Small intestine (tissue), 7 donors: ENCODE results near the gene HLA-DMA. TPM values are rescaled to one million over a fixed set of nuclear protein-coding genes. Genes with fewer than 3 reads are reported as not detected.
A peak's percentile ranks its signal among the peaks of the same experiment; 100 is the strongest.

ENCODE experiments used
- DNase-seq, 2 donors: peaks; one replicate each; pipeline versions ENCODE4 v3.0.0 to v3.0.0-alpha.2; 2013
- FAIRE-seq: peaks from 2 replicates; lab custom pipeline; 2012; peaks lifted over from hg19 to GRCh38; lab: Jason Lieb, UNC
- H3K27ac ChIP-seq, 3 donors: one replicate each; pipeline ENCODE4 v1.5.1; 2013; ENCODE audit warnings: low read length in 2 of 3, mild to moderate bottlenecking in 2 of 3, control low read depth in 1 of 3, inconsistent platforms in 1 of 3, low read depth in 1 of 3, moderate library complexity in 1 of 3
- H3K27me3 ChIP-seq, 3 donors: one replicate each; pipeline ENCODE4 v1.6.1; 2013; ENCODE audit warnings: low read length in 3 of 3, inconsistent platforms in 1 of 3; ENCODE audit not compliant: control insufficient read depth in 3 of 3, insufficient read depth in 3 of 3
- H3K36me3 ChIP-seq, 3 donors: one replicate each; pipeline ENCODE4 v1.6.1; 2013; ENCODE audit warnings: low read length in 3 of 3, inconsistent platforms in 1 of 3, low read depth in 1 of 3, mild to moderate bottlenecking in 1 of 3, moderate library complexity in 1 of 3; ENCODE audit not compliant: control insufficient read depth in 3 of 3, insufficient read depth in 2 of 3
- H3K4me1 ChIP-seq, 3 donors: one replicate each; pipeline ENCODE4 v1.6.1; 2013; ENCODE audit warnings: low read length in 2 of 3, inconsistent platforms in 1 of 3, low read depth in 1 of 3, mild to moderate bottlenecking in 1 of 3, moderate library complexity in 1 of 3; ENCODE audit not compliant: control insufficient read depth in 3 of 3, insufficient read depth in 2 of 3
- H3K4me3 ChIP-seq, 3 donors: one replicate each; pipeline ENCODE4 v1.5.1; 2013; ENCODE audit warnings: low read length in 3 of 3, control low read depth in 1 of 3, inconsistent platforms in 1 of 3, low read depth in 1 of 3, mild to moderate bottlenecking in 1 of 3, moderate library complexity in 1 of 3
- H3K9me3 ChIP-seq, 2 donors: one replicate each; pipeline ENCODE4 v1.6.1; 2013; ENCODE audit warnings: low read depth in 1 of 2, low read length in 1 of 2; ENCODE audit not compliant: control insufficient read depth in 2 of 2, insufficient read depth in 1 of 2
- WGBS, 3 donors: extraction: QIAGEN DNeasy Blood & Tissue Kit; methylation state at CpG; one replicate each; pipeline ENCODE4 v1.1.7; 2013; 5-methylcytosine and 5-hydroxymethylcytosine counted together
- polyA plus RNA-seq, 4 donors: library from polyadenylated mRNA; stranded (reverse) in 3 of 4; unstranded in 1 of 4; fragments of 200-250 nt in 3 of 4; fragments of 120-200 nt in 1 of 4; gene quantifications; one replicate each; pipeline versions ENCODE4 v1.2.1 to v1.2.3, GENCODE V29; 2013
- donor health status: healthy with polysubstance abuse.
- donor health status: control.
- donor health status: control.
- donor health status: Bipolar disorder and iron deficiency.
- donor health status: healthy.

Gene HLA-DMA
- polyA plus RNA-seq, 4 donors: 24.5 to 111 (median 68.5) TPM

GRCh38 chr6:32972353-32973143, 19.7 kb upstream of the HLA-DMA start:
- WGBS, 3 donors: 0 to 1% (median 0%) methylated on average over 70 of the region's 70 CpGs
- no peaks in the 10 kb centered on the region for H3K9me3 ChIP-seq
- FAIRE-seq: no peak

DNA sequence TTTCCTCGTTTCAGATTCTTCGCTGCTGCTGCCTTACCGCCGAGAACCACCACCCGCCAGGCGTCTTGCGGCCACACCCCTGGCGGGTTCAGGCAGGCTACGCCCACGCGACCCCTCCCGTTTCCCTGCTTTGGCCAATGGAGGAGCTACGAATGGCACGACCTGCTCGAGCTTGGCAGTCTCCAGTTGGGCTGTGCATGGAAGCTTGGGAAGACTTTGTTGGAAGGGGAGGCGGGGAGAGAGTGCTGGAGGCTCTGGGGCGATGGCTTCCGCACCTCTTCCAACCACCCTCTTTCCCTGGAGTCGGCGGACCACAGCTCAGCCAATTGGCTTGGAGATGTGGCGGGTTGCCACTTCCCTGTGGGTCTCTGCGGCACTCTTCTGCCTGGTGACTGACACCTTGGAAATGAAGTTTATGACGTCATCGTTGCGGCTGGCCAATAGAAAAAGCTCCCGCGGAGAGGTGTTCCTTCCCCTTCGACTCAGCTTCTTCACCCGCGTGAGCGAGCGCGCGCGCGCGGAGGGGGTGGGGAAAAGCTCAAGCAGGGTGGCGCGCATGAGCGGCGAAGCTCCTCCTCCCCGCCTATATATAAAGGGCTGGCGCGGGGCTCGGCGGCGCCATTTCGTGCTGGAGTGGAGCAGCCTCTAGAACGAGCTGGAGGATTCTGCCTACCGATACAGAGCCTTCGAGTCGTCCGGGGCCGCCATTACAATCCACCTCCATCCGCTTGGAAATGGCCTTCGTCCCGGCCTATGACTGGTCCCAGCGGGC, 18.9 kb upstream of the HLA-DMA start:
- DNase-seq (peak; percentile 100), FAIRE-seq (no peak)
- H3K27ac ChIP-seq: peak overlapping the region; percentile 98 to 100 (median 99)
- H3K27me3 ChIP-seq: no peaks in the 10 kb centered on the region
- H3K4me3 ChIP-seq: peak overlapping the region; percentile 87 to 97 (median 90)
- H3K36me3 ChIP-seq: peaks cover 7 to 32% (median 25%) of the 10 kb centered on the region in 3 donors
- peaks cover 1 to 15% (median 5%) of the 10 kb centered on the region in 3 donors for H3K4me1 ChIP-seq
- 0% methylated on average over 54 to 58 of the region's 58 CpGs for WGBS, 3 donors
- no peaks in the 10 kb centered on the region for H3K9me3 ChIP-seq

More at GRCh38 chr6:32972353-32973143, 19.7 kb upstream of the HLA-DMA start:
- peak in 1 of 2 donors; percentile 31 for DNase-seq
- Histone ChIP-seq H3K4me1 (peaks cover 0 to 16% (median 5%) of the 10 kb centered on the region in 3 donors), H3K27me3 (no peaks in the 10 kb centered on the region), H3K36me3 (peaks cover 13 to 39% (median 30%) of the 10 kb centered on the region in 3 donors), H3K4me3 (peak overlapping the region; percentile 87 to 97 (median 90)), H3K27ac (peak overlapping the region; percentile 67 to 98 (median 77))

GRCh38 chr6:32971242-32971580, 18.3 kb upstream of the HLA-DMA start:
- Histone ChIP-seq H3K4me3 (peak overlapping the region; percentile 65 to 90 (median 82)), H3K27ac (peak overlapping the region; percentile 98 to 100 (median 99)), H3K36me3 (peaks cover 3 to 27% (median 19%) of the 10 kb centered on the region in 3 donors), H3K4me1 (peaks cover 4 to 15% (median 6%) of the 10 kb centered on the region in 3 donors), H3K9me3 (no peaks in the 10 kb centered on the region), H3K27me3 (no peaks in the 10 kb centered on the region)
- DNase-seq: no peak
- FAIRE-seq: no peak
- 0 to 1% (median 0%) methylated on average over 15 of the region's 15 CpGs for WGBS, 3 donors

GRCh38 chr6:32970413-32971241, 17.7 kb upstream of the HLA-DMA start:
- Histone ChIP-seq H3K27me3 (no peaks in the 10 kb centered on the region), H3K27ac (peak overlapping the region; percentile 98 to 100 (median 99)), H3K4me3 (peak overlapping the region; percentile 65 to 90 (median 82)), H3K36me3 (peaks cover 3 to 23% (median 13%) of the 10 kb centered on the region in 3 donors), H3K4me1 (peaks cover 2 to 10% (median 7%) of the 10 kb centered on the region in 3 donors), H3K9me3 (no peaks in the 10 kb centered on the region)
- 0 to 1% (median 1%) methylated on average over 29 to 43 of the region's 43 CpGs for WGBS, 3 donors
- DNase-seq (peak; percentile 88 to 94), FAIRE-seq (no peak)

- H3K4me3 ChIP-seq: peak overlapping the region; percentile 65 to 90 (median 82)
- FAIRE-seq: no peak
- 0% methylated on average over 19 of the region's 19 CpGs for WGBS, 3 donors
- peak overlapping the region; percentile 98 to 100 (median 99) for H3K27ac ChIP-seq
- H3K27me3 ChIP-seq: no peaks in the 10 kb centered on the region
- H3K4me1 ChIP-seq: peaks cover under 1 to 10% (median 7%) of the 10 kb centered on the region in 3 donors
- no peaks in the 10 kb centered on the region for H3K9me3 ChIP-seq
- peaks cover 3 to 20% (median 7%) of the 10 kb centered on the region in 3 donors for H3K36me3 ChIP-seq
- peak; percentile 69 to 90 for DNase-seq
Measured at GRCh38 chr6:32969685-32970412, 17.0 kb upstream of the HLA-DMA start.

DNA sequence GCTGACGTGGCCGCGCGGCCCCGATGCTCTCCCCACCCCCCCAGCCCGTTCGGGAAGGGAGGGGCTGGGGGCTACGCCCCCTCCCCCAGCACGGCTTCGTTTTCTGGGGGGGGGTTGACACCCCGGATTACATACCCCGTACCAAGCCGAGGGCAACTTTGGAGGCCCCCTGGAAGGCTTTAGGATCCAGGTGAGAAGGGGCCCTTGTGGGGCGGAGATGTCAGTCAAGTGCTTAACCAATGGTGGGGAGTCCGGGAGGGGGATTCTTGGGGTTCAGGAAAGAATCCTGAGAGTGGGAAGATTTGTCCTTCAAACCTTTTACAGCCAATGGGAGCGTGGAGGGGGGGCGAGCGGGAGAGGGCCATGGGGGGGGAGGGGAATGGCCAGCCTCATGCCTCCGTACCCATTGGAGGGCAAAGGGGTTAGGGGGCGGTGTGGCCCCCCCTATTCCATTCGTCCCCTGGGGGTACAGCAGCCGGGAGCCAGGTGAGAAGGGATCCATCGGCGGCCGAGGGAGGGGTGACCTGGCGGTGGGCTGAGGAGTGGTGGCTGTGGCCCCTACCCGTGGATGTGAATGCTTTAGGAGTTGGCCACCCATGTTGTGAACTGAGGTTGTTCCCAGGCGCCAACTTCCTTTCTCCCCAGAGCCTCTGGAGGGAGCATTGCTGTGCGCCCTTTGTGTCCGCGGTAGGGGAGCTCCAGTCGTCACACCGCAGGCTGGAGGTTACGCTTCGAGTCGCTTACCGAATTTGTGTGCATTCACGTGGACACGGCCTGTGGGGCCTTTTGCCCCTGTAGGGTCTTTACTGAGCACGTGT, 16.2 kb upstream of the HLA-DMA start:
- Histone ChIP-seq H3K36me3 (peaks cover 0 to 13% (median 0%) of the 10 kb centered on the region in 3 donors), H3K9me3 (no peaks in the 10 kb centered on the region), H3K4me1 (peaks cover 0 to 10% (median 7%) of the 10 kb centered on the region in 3 donors), H3K27me3 (no peaks in the 10 kb centered on the region), H3K4me3 (peak overlapping the region; percentile 65 to 90 (median 82)), H3K27ac (peak overlapping the region; percentile 98 to 100 (median 99))
- WGBS, 3 donors: 0 to 1% (median 0%) methylated on average over 35 to 40 of the region's 40 CpGs
- FAIRE-seq: no peak
- peak in 1 of 2 donors; percentile 68 for DNase-seq
